ENCODE results near the gene MLLT1.

DNA sequence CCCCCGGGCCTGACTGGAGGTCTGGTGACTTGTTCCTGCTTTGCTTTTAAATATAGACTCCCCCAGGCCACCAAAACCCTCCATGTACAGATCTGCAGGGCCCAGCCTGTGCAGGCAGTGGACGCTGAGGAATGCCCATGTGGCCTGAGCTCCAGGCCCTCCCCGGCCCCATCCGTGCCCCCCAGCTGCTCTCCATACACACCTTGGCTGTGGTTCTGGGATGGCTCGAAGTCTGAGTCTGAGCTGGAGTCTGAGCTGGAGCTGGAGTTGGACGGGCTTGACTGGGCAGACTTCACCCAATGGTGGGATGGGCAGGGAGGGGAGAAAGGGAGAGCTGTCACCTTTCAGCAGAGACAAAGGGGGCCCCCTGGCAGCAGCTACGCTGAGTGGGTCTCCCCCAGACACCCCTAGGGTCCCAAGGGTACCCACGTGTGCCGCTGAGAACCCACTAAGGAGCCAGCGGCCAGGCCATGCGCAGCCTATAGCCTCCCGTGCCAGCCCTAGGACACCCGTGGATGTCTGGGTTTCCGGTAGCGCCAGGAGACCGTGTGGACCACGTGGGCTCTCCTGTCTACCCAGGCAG, 61.9 kb downstream of the MLLT1 start:
- TF ChIP-seq, protein P1, sequence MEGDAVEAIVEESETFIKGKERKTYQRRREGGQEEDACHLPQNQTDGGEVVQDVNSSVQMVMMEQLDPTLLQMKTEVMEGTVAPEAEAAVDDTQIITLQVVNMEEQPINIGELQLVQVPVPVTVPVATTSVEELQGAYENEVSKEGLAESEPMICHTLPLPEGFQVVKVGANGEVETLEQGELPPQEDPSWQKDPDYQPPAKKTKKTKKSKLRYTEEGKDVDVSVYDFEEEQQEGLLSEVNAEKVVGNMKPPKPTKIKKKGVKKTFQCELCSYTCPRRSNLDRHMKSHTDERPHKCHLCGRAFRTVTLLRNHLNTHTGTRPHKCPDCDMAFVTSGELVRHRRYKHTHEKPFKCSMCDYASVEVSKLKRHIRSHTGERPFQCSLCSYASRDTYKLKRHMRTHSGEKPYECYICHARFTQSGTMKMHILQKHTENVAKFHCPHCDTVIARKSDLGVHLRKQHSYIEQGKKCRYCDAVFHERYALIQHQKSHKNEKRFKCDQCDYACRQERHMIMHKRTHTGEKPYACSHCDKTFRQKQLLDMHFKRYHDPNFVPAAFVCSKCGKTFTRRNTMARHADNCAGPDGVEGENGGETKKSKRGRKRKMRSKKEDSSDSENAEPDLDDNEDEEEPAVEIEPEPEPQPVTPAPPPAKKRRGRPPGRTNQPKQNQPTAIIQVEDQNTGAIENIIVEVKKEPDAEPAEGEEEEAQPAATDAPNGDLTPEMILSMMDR (IDR thresholded peaks at IDR 0.05; ENCODE audit: low read depth, low read length, missing input control): no peak
- TF ChIP-seq, protein P2, sequence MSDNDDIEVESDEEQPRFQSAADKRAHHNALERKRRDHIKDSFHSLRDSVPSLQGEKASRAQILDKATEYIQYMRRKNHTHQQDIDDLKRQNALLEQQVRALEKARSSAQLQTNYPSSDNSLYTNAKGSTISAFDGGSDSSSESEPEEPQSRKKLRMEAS (IDR thresholded peaks at IDR 0.05): no peak
- TF ChIP-seq FOXA1 (IDR thresholded peaks at IDR 0.05): no peak
